RPMI8226 (cell line): Measurements from ENCODE around the gene CAND2.
A peak's percentile ranks its signal among the peaks of the same experiment; 100 is the strongest.
"Not testable (repeated sequence)": the region's sequence is repeated elsewhere in the genome, so short reads cannot be mapped to it uniquely, and the experiment has no call there.

Experiments
- DNase-seq: peaks from one replicate; pipeline ENCODE4 v3.0.0-alpha.2; 2015

CAND2 gene

DNA sequence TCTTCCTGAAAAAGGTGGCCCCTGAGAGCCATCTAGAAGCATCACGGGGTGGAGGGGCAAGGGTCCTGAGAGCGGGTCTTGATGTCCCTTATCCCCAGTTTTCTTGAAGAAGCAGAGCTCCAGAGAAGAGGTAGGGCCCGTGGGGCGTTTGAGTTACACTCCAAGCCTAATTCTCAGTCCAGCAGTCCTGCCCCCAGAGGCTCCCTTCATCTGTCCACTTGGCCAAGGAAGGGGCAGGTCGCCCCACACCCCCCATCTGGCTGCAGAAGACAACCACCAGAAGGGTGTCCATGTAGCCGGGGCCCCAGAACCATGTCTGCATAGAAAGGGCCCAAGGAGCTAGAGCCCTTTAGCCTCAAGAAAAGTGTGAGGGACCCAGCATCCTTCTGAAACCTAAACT, 70.4 kb downstream of the CAND2 start:
- no peak for DNase-seq

DNA sequence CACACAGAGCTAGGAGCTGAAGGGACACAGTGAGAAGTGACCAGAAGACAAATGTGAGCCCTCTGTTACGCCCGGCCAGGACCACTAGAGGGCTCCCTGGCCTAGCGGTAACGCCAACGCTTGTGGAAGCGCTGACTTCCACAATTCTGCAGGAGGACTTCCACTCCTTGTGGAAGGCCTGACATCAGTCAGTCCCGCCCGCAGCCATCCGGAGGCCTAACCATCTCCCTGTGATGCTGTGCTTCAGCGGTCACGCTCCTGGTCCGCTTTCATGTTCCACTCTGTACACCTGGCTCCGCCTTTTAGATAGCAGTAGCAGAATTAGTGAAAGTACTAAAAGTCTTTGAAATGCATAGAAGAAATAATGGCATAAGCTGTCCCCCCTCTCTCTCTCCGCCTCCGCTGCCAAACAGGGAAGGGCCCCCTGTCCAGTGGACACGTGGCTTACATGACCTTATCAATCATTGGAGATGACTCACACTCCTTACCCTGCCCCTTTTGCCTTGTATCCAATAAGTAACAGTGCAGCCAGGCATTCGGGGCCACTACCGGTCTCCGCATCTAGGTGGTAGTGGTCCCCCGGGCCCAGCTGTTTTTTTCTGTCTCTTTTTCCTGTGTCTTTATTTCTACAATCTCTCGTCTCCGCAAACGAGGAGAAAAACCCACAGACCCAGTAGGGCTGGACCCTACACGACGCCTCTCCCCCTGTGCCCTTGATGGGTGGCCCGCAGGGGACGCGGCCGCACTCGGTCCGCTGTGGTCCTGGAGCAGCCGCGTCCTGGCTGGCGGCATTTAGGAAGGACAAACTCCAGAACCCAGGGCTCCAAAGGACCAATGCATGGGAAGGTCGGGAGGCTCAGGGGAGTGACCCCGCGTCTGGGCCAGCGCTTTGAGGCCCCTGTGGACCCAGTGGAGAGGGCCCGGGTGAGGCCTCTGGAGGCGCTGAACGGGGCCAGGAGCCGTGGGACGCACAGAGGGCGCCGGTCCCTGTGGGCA, 71.9 kb downstream of the CAND2 start:
- DNase-seq = peak; percentile 80

DNA sequence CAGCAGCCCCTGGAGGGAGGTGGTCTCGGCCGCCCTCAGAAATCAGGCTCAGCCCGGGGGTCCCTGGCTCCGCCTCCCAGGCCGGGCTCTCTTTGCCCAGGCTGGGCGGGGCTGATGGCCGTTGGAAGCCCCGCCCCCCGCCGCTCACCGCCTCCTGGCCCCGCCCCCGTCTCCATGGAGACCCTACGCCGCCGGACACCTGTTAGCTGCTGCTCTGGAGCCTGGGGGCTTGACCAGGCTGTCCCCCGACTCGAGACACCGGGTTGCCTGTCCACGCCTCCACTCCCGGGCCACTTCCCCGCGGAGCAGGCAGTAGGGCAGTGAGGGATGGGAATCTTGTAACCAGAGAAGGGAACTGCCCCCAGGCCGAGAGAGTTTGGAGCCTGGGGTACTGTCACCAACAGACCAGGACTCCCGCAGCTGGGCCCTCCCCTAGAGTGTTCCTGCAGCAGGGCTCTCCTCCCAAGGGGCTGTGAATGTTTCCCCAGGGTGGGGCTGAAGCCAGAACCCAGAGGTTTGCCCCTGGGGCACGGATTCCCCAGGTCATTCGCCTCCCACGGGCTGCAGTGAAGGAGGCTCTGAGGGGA, 72.6 kb downstream of the CAND2 start:
- peak; percentile 45 for DNase-seq

DNA sequence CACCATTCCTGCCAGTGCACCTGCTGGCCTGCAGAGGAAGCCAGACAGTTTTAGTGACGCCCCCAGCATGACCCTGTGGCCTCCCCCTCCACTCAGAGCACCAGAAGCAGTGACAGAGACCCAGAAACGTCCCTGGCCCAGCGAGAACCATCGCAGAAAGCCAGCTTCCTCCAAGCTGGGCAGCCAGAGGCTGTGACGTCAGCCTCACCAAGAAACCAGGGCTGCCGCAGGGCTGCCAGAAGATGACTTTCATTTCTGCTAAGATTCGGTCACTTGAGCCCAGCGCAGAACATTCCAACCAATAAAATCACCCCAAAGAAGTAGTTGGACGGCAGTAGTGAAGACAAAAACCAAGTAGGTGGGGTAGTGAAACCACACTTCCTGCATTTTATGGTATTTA, 74.5 kb downstream of the CAND2 start:
- DNase-seq = peak; percentile 64

DNA sequence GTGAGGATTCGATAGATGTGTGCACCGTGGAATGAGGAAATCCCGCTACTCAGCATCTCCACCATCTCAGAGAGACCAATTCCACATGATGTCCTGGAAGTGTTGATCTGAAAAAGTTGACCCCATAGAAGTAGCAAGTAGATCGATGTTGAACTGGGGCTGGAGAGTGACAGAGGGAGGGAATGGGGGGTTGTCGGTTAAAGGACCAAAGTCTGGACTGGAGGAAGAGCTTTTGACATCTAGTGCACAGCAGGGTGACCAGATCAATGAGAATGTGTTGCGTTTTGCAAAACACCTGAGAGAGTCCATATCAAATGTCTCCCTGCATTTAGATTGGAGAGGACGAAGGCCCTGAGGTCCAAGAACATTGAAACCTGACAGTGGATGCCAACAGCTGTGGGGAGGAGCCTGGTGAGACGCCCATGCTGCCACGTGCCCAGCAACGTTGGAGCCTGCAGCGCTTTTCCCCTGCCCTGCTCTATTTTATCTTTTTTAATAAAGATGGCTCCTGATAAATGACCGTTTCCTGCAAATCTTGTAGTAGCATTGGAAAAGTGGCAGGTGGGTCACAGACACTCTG, 75.0 kb downstream of the CAND2 start:
- no peak for DNase-seq

DNA sequence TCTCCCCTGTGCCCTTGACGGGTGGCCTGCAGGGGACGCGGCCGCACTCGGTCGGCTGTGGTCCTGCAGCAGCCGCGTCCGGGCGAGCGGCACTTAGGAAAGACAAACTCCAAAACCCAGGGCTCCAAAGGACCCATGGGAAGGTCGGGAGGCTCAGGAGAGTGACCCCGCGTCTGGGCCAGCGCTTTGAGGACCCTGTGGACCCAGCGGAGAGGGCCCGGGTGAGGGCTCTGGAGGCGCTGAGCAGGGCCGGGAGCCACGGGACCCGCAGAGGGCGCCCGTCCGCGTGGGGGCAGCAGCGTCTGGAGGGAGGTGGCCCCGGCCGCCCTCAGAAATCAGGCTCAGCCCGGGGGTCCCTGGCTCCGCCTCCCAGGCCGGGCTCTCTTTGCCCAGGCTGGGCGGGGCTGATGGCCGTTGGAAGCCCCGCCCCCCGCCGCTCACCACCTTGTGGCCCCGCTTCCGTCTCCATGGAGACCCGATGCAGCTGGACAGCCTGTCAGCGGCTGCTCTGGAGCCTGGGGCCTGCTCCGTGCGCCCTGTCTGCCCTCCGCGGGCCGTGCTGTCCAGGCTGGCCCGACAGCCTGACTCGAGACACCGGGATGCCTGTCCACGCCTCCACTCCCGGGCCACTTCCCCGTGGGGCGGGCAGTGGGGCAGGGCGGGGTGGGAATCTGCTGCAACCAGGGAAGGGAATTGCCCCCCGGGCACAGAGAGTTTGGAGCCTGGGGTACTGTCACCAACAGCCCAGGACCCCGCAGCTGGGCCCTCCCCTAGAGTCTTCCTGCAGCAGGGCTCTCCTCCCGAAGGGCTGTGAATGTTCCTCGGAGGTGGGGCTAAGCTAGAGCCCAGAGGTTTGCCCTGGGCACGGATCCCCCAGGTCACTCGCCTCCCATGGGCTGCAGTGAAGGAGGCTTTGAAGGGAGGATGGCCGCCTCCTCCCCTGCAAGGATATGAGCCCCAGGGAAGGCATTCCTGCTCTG, 79.7 kb downstream of the CAND2 start:
- peak; percentile 42 for DNase-seq

DNA sequence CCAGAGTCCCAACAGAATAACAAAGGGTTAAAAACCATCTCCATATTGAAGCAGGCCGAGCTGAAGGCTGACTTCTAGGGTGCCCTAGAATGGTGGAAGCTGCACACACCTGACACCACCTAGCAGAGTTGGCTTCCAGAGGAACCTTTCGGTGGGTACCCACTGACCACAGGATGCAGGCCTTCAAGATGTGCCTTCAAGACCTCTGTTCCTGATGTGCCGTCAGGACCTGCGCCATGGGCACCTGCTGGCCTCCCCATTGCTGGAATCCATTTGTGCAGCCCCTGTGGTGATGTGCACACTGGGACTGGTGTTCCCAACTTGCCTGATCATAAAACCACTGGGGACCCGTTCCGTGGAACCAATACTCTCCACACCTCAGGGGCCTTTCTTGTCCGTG, 80.6 kb downstream of the CAND2 start:
- no peak for DNase-seq

DNA sequence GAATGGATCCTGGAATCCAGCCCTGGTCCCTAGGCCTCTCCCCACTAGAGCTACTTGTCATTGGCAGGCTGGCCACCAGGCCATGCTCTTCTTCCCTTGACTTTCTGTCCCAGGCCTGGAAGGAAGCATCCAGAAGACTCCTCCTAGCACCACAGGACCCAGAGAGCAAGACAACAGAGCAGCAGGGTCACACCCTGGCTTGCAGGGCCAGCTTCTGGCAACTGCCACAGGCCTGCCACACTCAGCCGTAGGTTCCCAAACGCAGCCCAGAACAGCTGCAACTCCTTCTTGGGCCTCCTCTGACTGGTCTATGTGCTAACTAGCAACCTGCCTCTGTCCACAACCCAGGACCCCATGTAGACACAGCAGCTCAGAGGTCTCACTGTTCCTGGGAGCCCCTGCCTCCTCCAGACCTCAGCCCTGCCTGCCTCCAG, 81.7 kb downstream of the CAND2 start:
- no peak for DNase-seq

DNA sequence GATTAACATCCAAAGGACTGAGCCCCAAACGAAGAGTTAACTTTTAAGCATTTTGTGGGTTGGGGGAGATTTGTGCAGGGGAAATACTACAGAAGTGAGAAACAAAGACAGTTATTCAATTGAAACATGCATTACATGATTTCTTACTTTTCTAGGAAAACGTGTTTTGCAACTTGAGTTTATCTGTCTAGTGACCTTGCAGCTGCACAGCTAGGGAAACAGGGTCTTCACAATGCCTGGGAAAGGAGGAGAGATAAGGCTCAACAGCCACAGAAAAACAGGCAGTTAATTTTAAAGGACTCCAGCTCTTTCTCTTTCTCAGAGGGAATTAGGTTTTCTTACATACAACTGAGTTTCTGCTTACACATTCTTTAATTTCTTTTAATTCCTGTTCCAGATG, 82.3 kb downstream of the CAND2 start:
- DNase-seq = not testable (repeated sequence)

DNA sequence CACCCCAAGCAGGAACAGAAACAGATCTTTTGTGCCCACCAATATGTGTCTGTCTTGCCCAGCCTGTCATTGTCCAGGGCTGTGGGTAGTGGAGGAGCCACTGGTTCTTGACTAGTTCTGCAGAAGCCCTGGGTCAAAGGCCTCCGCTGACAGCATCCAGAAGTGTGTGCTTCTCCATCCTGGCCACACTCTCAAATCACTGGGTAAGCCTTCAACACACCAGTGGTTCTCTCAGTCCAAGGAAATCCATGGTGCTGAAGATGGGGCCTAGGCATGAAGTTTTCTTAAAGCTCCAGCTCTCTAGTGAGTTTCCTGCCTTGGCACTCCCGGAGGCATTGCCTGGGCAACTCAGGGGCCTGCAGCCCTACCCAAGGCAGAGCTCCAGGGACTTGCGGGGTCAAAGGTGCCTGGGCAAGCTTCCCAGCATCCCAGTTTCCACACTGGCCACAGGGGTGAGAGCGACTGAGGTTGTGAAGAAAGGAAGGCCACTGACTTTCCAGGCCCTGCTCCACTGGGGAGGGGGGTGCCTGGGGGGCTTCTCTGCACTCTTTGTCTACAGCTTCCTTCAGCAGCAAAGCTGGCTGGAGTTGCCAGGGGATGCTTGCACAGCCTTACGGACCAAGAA, 82.8 kb downstream of the CAND2 start:
- DNase-seq = no peak

DNA sequence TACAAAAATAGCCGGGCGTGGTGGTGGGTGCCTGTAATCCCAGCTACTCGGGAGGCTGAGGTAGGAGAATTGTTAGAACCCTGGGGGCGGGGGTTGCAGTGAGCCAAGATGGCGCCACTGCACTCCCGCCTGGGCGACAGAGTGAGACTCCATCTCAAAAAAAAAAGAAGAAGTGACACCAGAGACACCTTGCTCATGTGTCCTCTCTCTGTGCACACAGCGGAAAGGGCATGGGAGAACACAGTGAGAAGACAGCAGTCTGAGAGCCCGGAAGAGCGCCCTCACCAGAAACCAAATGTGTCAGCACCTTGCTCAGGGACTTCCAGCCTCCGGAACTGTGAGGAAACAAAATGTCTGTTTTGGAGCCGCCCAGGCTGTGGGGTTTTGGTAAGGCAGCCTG, 85.4 kb downstream of the CAND2 start:
- peak; percentile 60 for DNase-seq

DNA sequence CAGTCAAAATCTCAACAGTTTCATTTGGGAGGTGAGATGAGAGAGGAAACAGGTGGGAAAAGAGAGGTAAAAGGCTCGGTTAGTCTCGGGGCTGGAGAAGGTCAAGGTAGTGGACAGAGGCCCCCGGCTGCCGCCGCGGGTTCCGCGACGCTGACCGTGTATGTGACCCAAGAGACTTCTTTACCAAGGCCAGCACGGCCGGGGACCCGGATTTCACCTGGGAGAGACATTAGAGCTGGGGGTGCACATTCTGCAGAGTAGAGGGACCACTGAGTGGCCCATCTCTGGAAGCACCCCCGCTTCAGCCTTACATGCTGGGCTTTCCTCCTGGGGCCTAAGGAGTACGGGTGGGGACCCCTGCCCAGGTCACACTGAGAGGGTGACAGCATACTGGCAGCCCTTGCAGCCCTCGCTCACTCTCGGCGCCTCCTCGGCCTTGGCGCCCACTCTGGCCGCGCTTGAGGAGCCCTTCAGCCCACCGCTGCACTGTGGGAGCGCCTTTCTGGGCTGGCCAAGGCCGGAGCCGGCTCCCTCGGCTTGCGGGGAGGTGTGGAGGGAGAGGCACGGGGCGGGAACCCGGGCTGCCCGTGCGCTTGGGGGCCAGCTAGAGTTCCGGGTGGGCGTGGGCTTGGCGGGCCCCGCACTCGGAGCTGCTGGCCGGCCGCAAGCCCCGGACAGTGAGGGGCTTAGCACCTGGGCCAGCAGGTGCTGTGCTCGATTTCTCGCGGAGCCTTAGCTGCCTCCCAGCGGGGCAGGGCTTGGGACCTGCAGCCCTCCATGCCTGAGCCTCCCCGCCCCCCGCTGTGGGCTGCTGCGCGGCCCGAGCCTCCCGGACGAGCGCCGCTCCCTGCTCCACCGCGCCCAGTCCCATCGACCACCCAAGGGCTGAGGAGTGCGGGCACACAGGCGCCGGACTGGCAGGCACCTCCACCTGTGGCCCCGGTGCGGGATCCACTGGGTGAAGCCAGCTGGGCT, 86.1 kb downstream of the CAND2 start:
- no peak for DNase-seq

DNA sequence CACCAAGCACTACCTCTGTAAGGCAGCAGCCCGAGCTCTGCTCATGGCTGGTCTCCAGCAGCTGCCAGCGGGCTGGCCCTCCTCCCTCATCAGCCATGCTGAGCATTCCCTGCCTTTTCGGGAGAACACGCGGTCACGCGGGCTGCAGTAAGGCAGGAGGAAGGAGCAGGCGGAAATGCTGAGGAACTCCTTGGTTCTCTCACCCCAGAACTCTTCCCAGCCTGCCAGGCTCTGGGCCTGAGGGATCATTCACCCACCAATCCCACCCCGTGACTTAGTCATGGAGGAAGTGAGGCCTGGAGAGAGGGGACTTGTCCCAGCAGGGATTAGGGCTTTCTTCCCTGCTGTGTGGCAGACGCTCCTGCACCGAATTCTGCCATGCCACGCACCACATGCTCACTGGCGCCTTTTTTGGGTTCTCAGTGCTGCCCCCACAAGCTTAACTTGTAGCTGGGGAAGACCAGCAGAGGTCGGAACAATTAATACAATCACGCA, 87.8 kb downstream of the CAND2 start:
- no peak for DNase-seq
